ENCODE results near the gene CGN.

DNA sequence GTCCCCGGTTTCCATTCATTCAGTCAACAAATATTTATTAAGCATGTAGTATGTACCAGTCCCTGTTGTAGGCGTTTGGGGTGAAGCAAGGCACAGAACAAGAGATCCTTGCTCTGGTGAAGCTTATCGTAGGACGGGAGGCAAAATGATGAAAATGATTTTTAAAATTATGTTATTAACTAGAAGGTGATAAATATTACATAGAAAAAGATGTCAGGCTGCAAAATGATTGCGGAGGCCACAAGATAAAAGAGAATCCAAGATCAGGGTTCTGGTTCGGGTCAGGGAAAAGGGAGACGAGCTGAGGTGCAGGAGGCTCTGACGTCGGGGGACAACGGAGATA is 602 bp upstream of the CGN start:
- TF ChIP-seq, protein P1, sequence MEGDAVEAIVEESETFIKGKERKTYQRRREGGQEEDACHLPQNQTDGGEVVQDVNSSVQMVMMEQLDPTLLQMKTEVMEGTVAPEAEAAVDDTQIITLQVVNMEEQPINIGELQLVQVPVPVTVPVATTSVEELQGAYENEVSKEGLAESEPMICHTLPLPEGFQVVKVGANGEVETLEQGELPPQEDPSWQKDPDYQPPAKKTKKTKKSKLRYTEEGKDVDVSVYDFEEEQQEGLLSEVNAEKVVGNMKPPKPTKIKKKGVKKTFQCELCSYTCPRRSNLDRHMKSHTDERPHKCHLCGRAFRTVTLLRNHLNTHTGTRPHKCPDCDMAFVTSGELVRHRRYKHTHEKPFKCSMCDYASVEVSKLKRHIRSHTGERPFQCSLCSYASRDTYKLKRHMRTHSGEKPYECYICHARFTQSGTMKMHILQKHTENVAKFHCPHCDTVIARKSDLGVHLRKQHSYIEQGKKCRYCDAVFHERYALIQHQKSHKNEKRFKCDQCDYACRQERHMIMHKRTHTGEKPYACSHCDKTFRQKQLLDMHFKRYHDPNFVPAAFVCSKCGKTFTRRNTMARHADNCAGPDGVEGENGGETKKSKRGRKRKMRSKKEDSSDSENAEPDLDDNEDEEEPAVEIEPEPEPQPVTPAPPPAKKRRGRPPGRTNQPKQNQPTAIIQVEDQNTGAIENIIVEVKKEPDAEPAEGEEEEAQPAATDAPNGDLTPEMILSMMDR (IDR thresholded peaks at IDR 0.05) = no peak
- TF ChIP-seq POLR2A (IDR thresholded peaks at IDR 0.05) = no peak

Data from heart left ventricle (tissue), 13 donors.